Thyroid gland (tissue), 4 donors: ENCODE measurements around the gene BRMS1. TPM values are rescaled to one million over a fixed set of nuclear protein-coding genes. Genes with fewer than 3 reads are reported as not detected.

Source experiments
- DNase-seq, 2 donors: peaks; one replicate each; pipeline ENCODE4 v3.0.0-alpha.2; 2019
- H3K27ac ChIP-seq, 3 donors: fragments of 200-600 bp; sonication (generic); 1 replicate in 2 of 3; 2 replicates in 1 of 3; pipeline ENCODE4 v1.5.1; 2016 to 2019; ENCODE audit warnings: mild to moderate bottlenecking in 1 of 3, moderate library complexity in 1 of 3
- H3K27me3 ChIP-seq: fragments of 200-600 bp; sonication (generic); one replicate; pipeline ENCODE4 v1.5.1; 2019
- H3K36me3 ChIP-seq, 2 donors: fragments of 200-600 bp; sonication (generic); one replicate each; pipeline ENCODE4 v1.5.1; 2016 to 2019
- H3K4me1 ChIP-seq, 2 donors: fragments of 200-600 bp; sonication (generic); one replicate each; pipeline ENCODE4 v1.5.1; 2017 to 2019
- H3K4me3 ChIP-seq, 3 donors: fragments of 200-600 bp; sonication (generic); replicated peaks in 1 of 3; 1 replicate in 2 of 3; 2 replicates in 1 of 3; pipeline ENCODE4 v1.5.1; 2016; ENCODE audit warnings: mild to moderate bottlenecking in 1 of 3
- H3K9me3 ChIP-seq: fragments of 200-600 bp; sonication (generic); one replicate; pipeline ENCODE4 v1.5.1; 2017
- CTCF ChIP-seq, 6 experiments: fragments of 200-600 bp in 3 of 6; fragments of 450-650 bp in 3 of 6; sonication (generic) in 3 of 6; IDR thresholded peaks; one replicate each; pipeline ENCODE4 v1.5.1; 2016 to 2019; ENCODE audit warnings: antibody characterized with exemption in 6 of 6, mild to moderate bottlenecking in 2 of 6, inconsistent platforms in 1 of 6, moderate library complexity in 1 of 6
- POLR2A ChIP-seq, 2 donors: fragments of 450-650 bp; IDR thresholded peaks; one replicate each; pipeline ENCODE4 v1.6.1; 2017; ENCODE audit warnings: antibody characterized with exemption in 2 of 2, mild to moderate bottlenecking in 2 of 2, moderate library complexity in 1 of 2
- WGBS, 2 donors: methylation state at CpG; one replicate each; pipeline ENCODE4 v1.1.5; 2017; 5-methylcytosine and 5-hydroxymethylcytosine counted together
- intact Hi-C: fragments of 100-400 bp; cut with DNase I; formaldehyde crosslinking; loops from one replicate; pipeline ENCODE4 v1.15.1; 2023
- total RNA-seq, 4 donors: library from RNA; depleted of rRNA; stranded (reverse); fragments of >200 nt; gene quantifications; one replicate each; pipeline ENCODE4 v1.2.3, GENCODE V29; 2016

The BRMS1 gene
- total RNA-seq, 4 donors from 2014 or later: 41.4 to 64.4 (median 53.8) TPM

- intact Hi-C loops: no loop called here
- 78 to 79% methylated on average over 11 to 12 of the region's 12 CpGs for WGBS, 2 donors
- Histone ChIP-seq H3K36me3 (no peaks in the 10 kb centered on the region), H3K4me3 (no peak overlapping the region), H3K27me3 (no peaks in the 10 kb centered on the region), H3K27ac (no peak overlapping the region), H3K4me1 (peaks cover 7 to 40% of the 10 kb centered on the region in 2 donors), H3K9me3 (no peaks in the 10 kb centered on the region)
- no peak for TF ChIP-seq POLR2A (IDR thresholded peaks at IDR 0.05)
- TF ChIP-seq CTCF (IDR thresholded peaks at IDR 0.05): no peak
- no peak for DNase-seq
Measured at GRCh38 chr11:66331542-66332370, 13.1 kb downstream of the BRMS1 start.

- H3K9me3 ChIP-seq: no peaks in the 10 kb centered on the region
- no peaks in the 10 kb centered on the region for H3K27me3 ChIP-seq
- H3K4me1 ChIP-seq: peaks cover 0 to 39% of the 10 kb centered on the region in 2 donors
- 43 to 64% methylated on average over 7 of the region's 10 CpGs for WGBS, 2 donors
- DNase-seq: no peak
- H3K27ac ChIP-seq: no peak overlapping the region
- no peaks in the 10 kb centered on the region for H3K36me3 ChIP-seq
- intact Hi-C loops: no loop called here
- H3K4me3 ChIP-seq: no peak overlapping the region
- no peak for TF ChIP-seq POLR2A (IDR thresholded peaks at IDR 0.05)
- TF ChIP-seq CTCF (IDR thresholded peaks at IDR 0.05): no peak
Measured at GRCh38 chr11:66330931-66331330, 14.0 kb downstream of the BRMS1 start.

- Histone ChIP-seq H3K4me3 (no peak overlapping the region), H3K27me3 (no peaks in the 10 kb centered on the region), H3K9me3 (no peaks in the 10 kb centered on the region), H3K4me1 (peaks cover 0 to 28% of the 10 kb centered on the region in 2 donors), H3K27ac (no peak overlapping the region), H3K36me3 (no peaks in the 10 kb centered on the region)
- no peak for DNase-seq
- 84% methylated on average over 3 of the region's 3 CpGs for WGBS, 2 donors
- TF ChIP-seq CTCF (IDR thresholded peaks at IDR 0.05) (no peak), POLR2A (IDR thresholded peaks at IDR 0.05) (no peak)
- intact Hi-C loops: no loop called here
Measured at GRCh38 chr11:66329165-66329673, 15.7 kb downstream of the BRMS1 start.

- Histone ChIP-seq H3K9me3 (no peaks in the 10 kb centered on the region), H3K4me3 (no peak overlapping the region), H3K27me3 (no peaks in the 10 kb centered on the region), H3K4me1 (peaks cover 0 to 28% of the 10 kb centered on the region in 2 donors), H3K27ac (no peak overlapping the region), H3K36me3 (no peaks in the 10 kb centered on the region)
- 19 to 20% methylated on average over 12 to 19 of the region's 19 CpGs for WGBS, 2 donors
- intact Hi-C loops: no loop called here
- peak; percentile 67 for DNase-seq
- TF ChIP-seq CTCF (IDR thresholded peaks at IDR 0.05): peak; percentile 82 to 98 (median 90)
- TF ChIP-seq POLR2A (IDR thresholded peaks at IDR 0.05): no peak
Measured at GRCh38 chr11:66328302-66329144, 16.4 kb downstream of the BRMS1 start.
